HCT116 (cell line): ENCODE measurements around the gene IGFBP2. TPM values are rescaled to one million over a fixed set of nuclear protein-coding genes. Genes with fewer than 3 reads are reported as not detected.

Experiments used
- ATAC-seq: fragments of 200-7000 bp; cut with Tn5 transposase; 2 replicates; pipeline ENCODE4 v1.9.1; 2020; ENCODE audit warnings: mild to moderate bottlenecking, moderate library complexity
- BruUV-seq: library from RNA; stranded (reverse); fragments of 400-500 nt; replicated peaks from 2 replicates; lab custom pipeline; 2021; lab: Mats Ljungman, UMichigan
- CTCF ChIA-PET: fragments of 300-600 bp; sonication (Branson Sonifier 250); formaldehyde crosslinking; loops from one replicate; lab custom pipeline; 2021; ENCODE audit warnings: antibody characterized with exemption; lab: Charles Lee
- POLR2A ChIA-PET: fragments of 300-600, 350-600 bp; sonication (Branson Sonifier 250); formaldehyde crosslinking; loops from one replicate; lab custom pipeline; 2021; ENCODE audit warnings: antibody characterized with exemption; lab: Charles Lee
- RAD21 ChIA-PET, 2 experiments: fragments of 300-600 bp; sonication (Branson Sonifier 250); formaldehyde crosslinking; loops; one replicate each; lab custom pipeline; 2023; ENCODE audit warnings: low total read pairs in 2 of 2; ENCODE audit not compliant: uncharacterized antibody in 2 of 2, unreplicated experiment in 2 of 2, low non-redundant PET in 1 of 2; lab: Charles Lee
- DNase-seq: peaks from one replicate; pipeline ENCODE4 v3.0.0-alpha.2; 2010; ENCODE audit warnings: low read depth, low spot score
- H2AFZ ChIP-seq: fragments of 200-600 bp; shearing (Covaris generic), sonication (generic); 2 replicates; pipeline ENCODE4 v1.6.1; 2017; ENCODE audit warnings: low read depth, mixed run types, mixed read lengths, antibody characterized with exemption, low read length; ENCODE audit not compliant: poor library complexity, severe bottlenecking
- H3K27ac ChIP-seq: 2 replicates; pipeline ENCODE4 v1.5.1; 2012; ENCODE audit warnings: low read depth, low read length
- H3K27me3 ChIP-seq: fragments of 200-600 bp; sonication (generic); 2 replicates; pipeline ENCODE4 v1.6.1; 2016; ENCODE audit warnings: mixed run types, low read length, mixed read lengths; ENCODE audit not compliant: insufficient read depth
- H3K36me3 ChIP-seq, 2 experiments: fragments of 200-500 bp in 1 of 2; fragments of 200-600 bp in 1 of 2; sonication (Bioruptor generic) in 1 of 2; sonication (generic) in 1 of 2; 2 replicates each; pipeline versions ENCODE4 v1.5.1 to v1.6.1; 2014 to 2016; ENCODE audit warnings: low read length in 2 of 2, inconsistent platforms in 1 of 2, mixed read lengths in 1 of 2, mixed run types in 1 of 2; ENCODE audit not compliant: insufficient read depth in 2 of 2, control insufficient read depth in 1 of 2
- H3K4me1 ChIP-seq, 2 experiments: fragments of 200-600 bp in 1 of 2; sonication (generic) in 1 of 2; 2 replicates each; pipeline versions ENCODE4 v1.5.1 to v1.6.1; 2012 to 2017; ENCODE audit warnings: low read length in 2 of 2, inconsistent platforms in 1 of 2, mild to moderate bottlenecking in 1 of 2, mixed read lengths in 1 of 2, mixed run types in 1 of 2, moderate library complexity in 1 of 2; ENCODE audit not compliant: insufficient read depth in 2 of 2, control insufficient read depth in 1 of 2
- H3K4me2 ChIP-seq: fragments of 200-600 bp; sonication (generic); 2 replicates; pipeline ENCODE4 v1.6.1; 2017; ENCODE audit warnings: mixed run types, low read length, mixed read lengths
- H3K4me3 ChIP-seq, 2 experiments: fragments of 200-600 bp in 1 of 2; sonication (generic) in 1 of 2; replicated peaks in 1 of 2; 2 replicates each; pipeline ENCODE4 v1.5.1; 2011 to 2016; ENCODE audit warnings: low read length in 2 of 2, control low read depth in 1 of 2, low read depth in 1 of 2, mild to moderate bottlenecking in 1 of 2, mixed read lengths in 1 of 2, mixed run types in 1 of 2
- H3K79me2 ChIP-seq: fragments of 200-600 bp; sonication (generic); 2 replicates; pipeline ENCODE4 v1.6.1; 2017; ENCODE audit warnings: mild to moderate bottlenecking, mixed run types, low read length, moderate library complexity, mixed read lengths; ENCODE audit not compliant: insufficient read depth
- H3K9ac ChIP-seq: fragments of 200-600 bp; sonication (generic); 2 replicates; pipeline ENCODE4 v1.6.1; 2016; ENCODE audit warnings: low read length, mixed read lengths
- H3K9me2 ChIP-seq: fragments of 200-600 bp; sonication (generic), shearing (Covaris generic); 2 replicates; pipeline ENCODE4 v1.6.1; 2017; ENCODE audit warnings: mixed run types, mild to moderate bottlenecking, moderate library complexity; ENCODE audit not compliant: insufficient read depth
- H3K9me3 ChIP-seq, 2 experiments: fragments of 200-500 bp in 1 of 2; fragments of 200-600 bp in 1 of 2; sonication (Bioruptor generic) in 1 of 2; sonication (generic) in 1 of 2; 2 replicates each; pipeline ENCODE4 v1.6.1; 2014 to 2017; ENCODE audit warnings: low read length in 2 of 2, mixed read lengths in 2 of 2, inconsistent platforms in 1 of 2, low read depth in 1 of 2, mild to moderate bottlenecking in 1 of 2, mixed run types in 1 of 2, moderate library complexity in 1 of 2; ENCODE audit not compliant: control insufficient read depth in 1 of 2, insufficient read depth in 1 of 2
- H4K20me1 ChIP-seq: fragments of 200-600 bp; sonication (generic), shearing (Covaris generic); 2 replicates; pipeline ENCODE4 v1.6.1; 2017; ENCODE audit warnings: mixed run types, mild to moderate bottlenecking, moderate library complexity; ENCODE audit not compliant: insufficient read depth
- CEBPB ChIP-seq: IDR thresholded peaks from 2 replicates; pipeline ENCODE4 v1.6.1; 2012; ENCODE audit warnings: low read depth
- EGR1 ChIP-seq: IDR thresholded peaks from 2 replicates; pipeline ENCODE4 v1.6.1; 2012; ENCODE audit warnings: low read depth
- ELF1 ChIP-seq: IDR thresholded peaks from 2 replicates; pipeline ENCODE4 v1.6.1; 2012; ENCODE audit warnings: low read depth, borderline replicate concordance
- EZH2phosphoT487 ChIP-seq: fragments of 200-600 bp; IDR thresholded peaks from 2 replicates; pipeline ENCODE4 v1.6.1; 2018; ENCODE audit warnings: antibody characterized with exemption, borderline replicate concordance
- JUND ChIP-seq: IDR thresholded peaks from 2 replicates; pipeline ENCODE4 v1.6.1; 2012
- POLR2AphosphoS5 ChIP-seq: IDR thresholded peaks from 2 replicates; pipeline ENCODE4 v1.6.1; 2011; ENCODE audit warnings: mild to moderate bottlenecking, low read depth, low read length, moderate library complexity
- RAD21 ChIP-seq: IDR thresholded peaks from 2 replicates; pipeline ENCODE4 v1.6.1; 2012; ENCODE audit warnings: low read depth, mild to moderate bottlenecking
- SIN3A ChIP-seq: IDR thresholded peaks from 2 replicates; pipeline ENCODE4 v1.6.1; 2012; ENCODE audit warnings: low read depth
- SP1 ChIP-seq: IDR thresholded peaks from 2 replicates; pipeline ENCODE4 v1.6.1; 2012; ENCODE audit warnings: low read depth
- TCF7L2 ChIP-seq: IDR thresholded peaks from 2 replicates; pipeline ENCODE4 v1.7.0; 2011; ENCODE audit warnings: borderline replicate concordance, inconsistent platforms; ENCODE audit not compliant: insufficient read depth, insufficient read length; ENCODE audit errors: extremely low read depth
- YY1 ChIP-seq: IDR thresholded peaks from 2 replicates; pipeline ENCODE4 v1.6.1; 2011; ENCODE audit warnings: low read length, low read depth, moderate library complexity, mild to moderate bottlenecking; ENCODE audit not compliant: insufficient replicate concordance; ENCODE audit errors: extremely low read depth
- ZNF274 ChIP-seq: fragments of 200-500 bp; sonication (Bioruptor generic); IDR thresholded peaks from 2 replicates; pipeline ENCODE4 v1.6.1; 2014; ENCODE audit warnings: mild to moderate bottlenecking, low read depth, low read length, inconsistent platforms
- intact Hi-C: fragments of 100-400 bp; cut with micrococcal nuclease; formaldehyde crosslinking; loops from 2 replicates; pipeline ENCODE4 v1.10.0; 2022
- total RNA-seq: library from RNA; stranded (reverse); gene quantifications from one replicate; pipeline ENCODE4 v1.2.1, GENCODE V29; 2021; ENCODE audit not compliant: unreplicated experiment
- TF ChIP-seq, protein P1 (sequence below): IDR thresholded peaks from 2 replicates; pipeline ENCODE4 v1.6.1; 2012
- TF ChIP-seq, protein P2 (sequence below), 3 experiments: fragments of 200-600 bp in 1 of 3; sonication (generic) in 1 of 3; IDR thresholded peaks in 2 of 3; conservative IDR thresholded peaks in 1 of 3; 2 replicates each; pipeline ENCODE4 v1.5.1; 2012 to 2017; ENCODE audit warnings: low read depth in 2 of 3, low read length in 2 of 3, antibody characterized with exemption in 1 of 3, borderline replicate concordance in 1 of 3, control low read depth in 1 of 3, mild to moderate bottlenecking in 1 of 3, mixed read lengths in 1 of 3, mixed run types in 1 of 3, moderate library complexity in 1 of 3; ENCODE audit not compliant: insufficient read depth in 1 of 3

Gene IGFBP2
- total RNA-seq, 1 experiment from 2014 or later = 143 TPM

DNA sequence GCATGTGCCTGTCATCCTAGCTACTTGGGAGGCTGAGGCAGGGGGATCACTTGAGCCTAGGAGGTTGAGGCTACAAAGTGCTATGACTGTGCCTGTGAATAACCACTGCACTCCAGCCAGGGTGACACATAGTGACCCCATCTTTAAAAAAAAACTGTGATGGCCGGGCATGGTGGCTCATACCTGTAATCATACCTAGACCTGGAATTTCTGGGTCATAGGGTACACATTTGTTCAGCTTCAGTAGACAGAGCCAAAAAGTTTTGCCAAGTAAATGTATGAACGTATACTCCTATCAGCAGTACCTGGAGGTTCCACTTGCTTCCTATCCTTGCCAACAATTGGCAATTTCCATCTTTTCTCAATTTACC, 6.4 kb upstream of the IGFBP2 start:
- Histone ChIP-seq H2AFZ (no peak overlapping the region), H3K9ac (no peak overlapping the region), H3K9me3 (no peaks in the 10 kb centered on the region), H4K20me1 (no peaks in the 10 kb centered on the region), H3K27ac (no peak overlapping the region), H3K4me1 (no peaks in the 10 kb centered on the region), H3K9me2 (no peaks in the 10 kb centered on the region), H3K4me3 (no peak overlapping the region), H3K79me2 (no peaks in the 10 kb centered on the region), H3K36me3 (no peaks in the 10 kb centered on the region), H3K27me3 (no peaks in the 10 kb centered on the region), H3K4me2 (no peak overlapping the region)
- POLR2A ChIA-PET = no interaction called here
- RAD21 ChIA-PET = no interaction called here
- BruUV-seq = no TSS peak
- no peak for DNase-seq
- no peak for ATAC-seq
- intact Hi-C loops = no loop called here
- CTCF ChIA-PET = no interaction called here
- no peak for TF ChIP-seq EZH2phosphoT487
- TF ChIP-seq SIN3A = no peak
- no peak for TF ChIP-seq POLR2AphosphoS5
- TF ChIP-seq, protein P1, sequence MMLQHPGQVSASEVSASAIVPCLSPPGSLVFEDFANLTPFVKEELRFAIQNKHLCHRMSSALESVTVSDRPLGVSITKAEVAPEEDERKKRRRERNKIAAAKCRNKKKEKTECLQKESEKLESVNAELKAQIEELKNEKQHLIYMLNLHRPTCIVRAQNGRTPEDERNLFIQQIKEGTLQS = no peak
- no peak for TF ChIP-seq ELF1
- no peak for TF ChIP-seq ZNF274
- no peak for TF ChIP-seq EGR1
- no peak for TF ChIP-seq SP1
- no peak for TF ChIP-seq JUND
- TF ChIP-seq CEBPB = no peak
- TF ChIP-seq RAD21 = no peak
- TF ChIP-seq, protein P2, sequence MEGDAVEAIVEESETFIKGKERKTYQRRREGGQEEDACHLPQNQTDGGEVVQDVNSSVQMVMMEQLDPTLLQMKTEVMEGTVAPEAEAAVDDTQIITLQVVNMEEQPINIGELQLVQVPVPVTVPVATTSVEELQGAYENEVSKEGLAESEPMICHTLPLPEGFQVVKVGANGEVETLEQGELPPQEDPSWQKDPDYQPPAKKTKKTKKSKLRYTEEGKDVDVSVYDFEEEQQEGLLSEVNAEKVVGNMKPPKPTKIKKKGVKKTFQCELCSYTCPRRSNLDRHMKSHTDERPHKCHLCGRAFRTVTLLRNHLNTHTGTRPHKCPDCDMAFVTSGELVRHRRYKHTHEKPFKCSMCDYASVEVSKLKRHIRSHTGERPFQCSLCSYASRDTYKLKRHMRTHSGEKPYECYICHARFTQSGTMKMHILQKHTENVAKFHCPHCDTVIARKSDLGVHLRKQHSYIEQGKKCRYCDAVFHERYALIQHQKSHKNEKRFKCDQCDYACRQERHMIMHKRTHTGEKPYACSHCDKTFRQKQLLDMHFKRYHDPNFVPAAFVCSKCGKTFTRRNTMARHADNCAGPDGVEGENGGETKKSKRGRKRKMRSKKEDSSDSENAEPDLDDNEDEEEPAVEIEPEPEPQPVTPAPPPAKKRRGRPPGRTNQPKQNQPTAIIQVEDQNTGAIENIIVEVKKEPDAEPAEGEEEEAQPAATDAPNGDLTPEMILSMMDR (IDR thresholded peaks at IDR 0.05 in 2 of 3, conservative IDR thresholded peaks at IDR 0.05 in 1 of 3; ENCODE audit: borderline replicate concordance in 1 of 3, insufficient read depth in 1 of 3, low read depth in 2 of 3, low read length in 2 of 3) = no peak
- TF ChIP-seq TCF7L2 = no peak
- no peak for TF ChIP-seq YY1
